ENCODE results near the gene ZFAND2B.

GRCh38 chr2:219214786-219215185 lies 8.2 kb downstream of the ZFAND2B start:
- TF ChIP-seq CTCF (IDR thresholded peaks at IDR 0.05; ENCODE audit: poor library complexity, severe bottlenecking) (no peak), TAF1 (IDR thresholded peaks at IDR 0.05; ENCODE audit: low read depth) (no peak), EP300 (conservative IDR thresholded peaks at IDR 0.05; ENCODE audit: poor library complexity, severe bottlenecking) (no peak), RAD21 (conservative IDR thresholded peaks at IDR 0.05) (no peak), MXI1 (conservative IDR thresholded peaks at IDR 0.05; ENCODE audit: poor library complexity, severe bottlenecking) (no peak), POLR2AphosphoS5 (IDR thresholded peaks at IDR 0.05) (no peak), EZH2 (IDR thresholded peaks at IDR 0.05; ENCODE audit: borderline replicate concordance, insufficient read depth, low read length, poor library complexity, severe bottlenecking) (no peak), SMC3 (conservative IDR thresholded peaks at IDR 0.05; ENCODE audit: poor library complexity) (no peak)
- TF ChIP-seq, protein P1, sequence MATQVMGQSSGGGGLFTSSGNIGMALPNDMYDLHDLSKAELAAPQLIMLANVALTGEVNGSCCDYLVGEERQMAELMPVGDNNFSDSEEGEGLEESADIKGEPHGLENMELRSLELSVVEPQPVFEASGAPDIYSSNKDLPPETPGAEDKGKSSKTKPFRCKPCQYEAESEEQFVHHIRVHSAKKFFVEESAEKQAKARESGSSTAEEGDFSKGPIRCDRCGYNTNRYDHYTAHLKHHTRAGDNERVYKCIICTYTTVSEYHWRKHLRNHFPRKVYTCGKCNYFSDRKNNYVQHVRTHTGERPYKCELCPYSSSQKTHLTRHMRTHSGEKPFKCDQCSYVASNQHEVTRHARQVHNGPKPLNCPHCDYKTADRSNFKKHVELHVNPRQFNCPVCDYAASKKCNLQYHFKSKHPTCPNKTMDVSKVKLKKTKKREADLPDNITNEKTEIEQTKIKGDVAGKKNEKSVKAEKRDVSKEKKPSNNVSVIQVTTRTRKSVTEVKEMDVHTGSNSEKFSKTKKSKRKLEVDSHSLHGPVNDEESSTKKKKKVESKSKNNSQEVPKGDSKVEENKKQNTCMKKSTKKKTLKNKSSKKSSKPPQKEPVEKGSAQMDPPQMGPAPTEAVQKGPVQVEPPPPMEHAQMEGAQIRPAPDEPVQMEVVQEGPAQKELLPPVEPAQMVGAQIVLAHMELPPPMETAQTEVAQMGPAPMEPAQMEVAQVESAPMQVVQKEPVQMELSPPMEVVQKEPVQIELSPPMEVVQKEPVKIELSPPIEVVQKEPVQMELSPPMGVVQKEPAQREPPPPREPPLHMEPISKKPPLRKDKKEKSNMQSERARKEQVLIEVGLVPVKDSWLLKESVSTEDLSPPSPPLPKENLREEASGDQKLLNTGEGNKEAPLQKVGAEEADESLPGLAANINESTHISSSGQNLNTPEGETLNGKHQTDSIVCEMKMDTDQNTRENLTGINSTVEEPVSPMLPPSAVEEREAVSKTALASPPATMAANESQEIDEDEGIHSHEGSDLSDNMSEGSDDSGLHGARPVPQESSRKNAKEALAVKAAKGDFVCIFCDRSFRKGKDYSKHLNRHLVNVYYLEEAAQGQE (IDR thresholded peaks at IDR 0.05; ENCODE audit: borderline replicate concordance) = no peak
